Endometrial microvascular endothelial cells (primary cell): ENCODE results near the gene UNC79. TPM values are rescaled to one million over a fixed set of nuclear protein-coding genes. Genes with fewer than 3 reads are reported as not detected.

Source experiments
- in situ Hi-C: cut with HindIII; loops from 2 replicates; pipeline ENCODE4 v1.10.0; 2017; ENCODE audit warnings: low sequenced_read_pairs, low pct_unique_long_range_greater_than_20kb; ENCODE audit errors: inconsistent ontology term
- total RNA-seq: library from RNA; depleted of rRNA; stranded (reverse); fragments of >200 nt; gene quantifications from one replicate; pipeline ENCODE4 v1.2.3, GENCODE V29; 2015; ENCODE audit errors: inconsistent ontology term

UNC79 gene
- total RNA-seq, 1 donor from 2014 or later: not detected

GRCh38 chr14:93690146-93690545, 259.4 kb downstream of the UNC79 start:
- in situ Hi-C loops: no loop called here

- in situ Hi-C loops: no loop called here
Observed at GRCh38 chr14:93691042-93691780, 260.5 kb downstream of the UNC79 start.

- in situ Hi-C loops: no loop called here
Observed at GRCh38 chr14:93693914-93694313, 263.2 kb downstream of the UNC79 start.

GRCh38 chr14:93700928-93701327, 270.2 kb downstream of the UNC79 start:
- in situ Hi-C loops: no loop called here

GRCh38 chr14:93701562-93701961, 270.8 kb downstream of the UNC79 start:
- in situ Hi-C loops: no loop called here

- in situ Hi-C loops: no loop called here
Observed at GRCh38 chr14:93702946-93703345, 272.2 kb downstream of the UNC79 start.

- in situ Hi-C loops: no loop called here
Observed at GRCh38 chr14:93703941-93704340, 273.2 kb downstream of the UNC79 start.

- in situ Hi-C loops: no loop called here
Observed at GRCh38 chr14:93705513-93706156, 274.9 kb downstream of the UNC79 start.

- in situ Hi-C loops: no loop called here
Observed at GRCh38 chr14:93706360-93706955, 275.7 kb downstream of the UNC79 start.

- in situ Hi-C loops: no loop called here
Observed at GRCh38 chr14:93707475-93707874, 276.7 kb downstream of the UNC79 start.

- in situ Hi-C loops: no loop called here
Observed at GRCh38 chr14:93708311-93708734, 277.6 kb downstream of the UNC79 start.

- in situ Hi-C loops: no loop called here
Observed at GRCh38 chr14:93708800-93709199, 278.1 kb downstream of the UNC79 start.

- in situ Hi-C loops: no loop called here
Observed at GRCh38 chr14:93709249-93709648, 278.5 kb downstream of the UNC79 start.

- in situ Hi-C loops: no loop called here
Observed at GRCh38 chr14:93712079-93712837, 281.5 kb downstream of the UNC79 start.

- in situ Hi-C loops: no loop called here
Observed at GRCh38 chr14:93712838-93713724, 282.3 kb downstream of the UNC79 start.

GRCh38 chr14:93713726-93714405, 283.1 kb downstream of the UNC79 start:
- in situ Hi-C loops: no loop called here

- in situ Hi-C loops: no loop called here
Observed at GRCh38 chr14:93714605-93715004, 283.9 kb downstream of the UNC79 start.
